OCI-LY1 (cell line): Measurements from ENCODE around the gene PPFIA1.

Source experiments
- CTCF ChIP-seq: fragments of 200-600 bp; sonication (generic), shearing (Covaris generic); IDR thresholded peaks from 2 replicates; pipeline ENCODE4 v1.5.1; 2017; ENCODE audit warnings: mild to moderate bottlenecking, antibody characterized with exemption, low read length, moderate library complexity, mixed read lengths
- EZH2 ChIP-seq: fragments of 200-600 bp; sonication (generic), shearing (Covaris generic); IDR thresholded peaks from 2 replicates; pipeline ENCODE4 v1.8.0; 2017; ENCODE audit warnings: borderline replicate concordance, mixed run types, mild to moderate bottlenecking, antibody characterized with exemption, low read length, moderate library complexity, mixed read lengths

- TF ChIP-seq CTCF (no peak), EZH2 (no peak)
Measured at GRCh38 chr11:70332567-70332966, 62.1 kb downstream of the PPFIA1 start.
